ENCODE measurements around the gene ADAD1.

The ADAD1 gene
- total RNA-seq = 0 to 0.17 (median 0) reads per million in 3 donors

GRCh38 chr4:122378711-122379110 is at the start of gene ADAD1:
Gene ADAD1 (plus strand): TSS chr4:122379011. CDS start chr4:122380070, 1,059 bp downstream.
- H3K9me3 ChIP-seq (ENCODE audit: control insufficient read depth, low read length) = no peaks in the 10 kb centered on the region
- no peaks in the 10 kb centered on the region for H3K4me1 ChIP-seq (ENCODE audit: control insufficient read depth, insufficient read depth, low read length, poor library complexity, severe bottlenecking)
- H3K27ac ChIP-seq (ENCODE audit: insufficient read depth, low read length, poor library complexity, severe bottlenecking) = no peak within 1 kb of the TSS
- no peak within 1 kb of the TSS for H3K4me3 ChIP-seq (ENCODE audit: insufficient read depth, low read depth, low read length, poor library complexity, severe bottlenecking)
- H3K27me3 ChIP-seq (replicated peaks; ENCODE audit: control insufficient read depth, insufficient read depth, low read length, poor library complexity, severe bottlenecking) = no peaks in the 10 kb centered on the region
- DNase-seq = no peak
- no peaks in the 10 kb centered on the region for H3K36me3 ChIP-seq (ENCODE audit: control insufficient read depth, insufficient read depth, low read length)

- Histone ChIP-seq H3K27ac (ENCODE audit: insufficient read depth, low read length, poor library complexity, severe bottlenecking) (no peak overlapping the region), H3K36me3 (ENCODE audit: control insufficient read depth, insufficient read depth, low read length) (peaks cover 42% of the 10 kb centered on the region), H3K9me3 (ENCODE audit: control insufficient read depth, low read length) (no peaks in the 10 kb centered on the region), H3K27me3 (replicated peaks; ENCODE audit: control insufficient read depth, insufficient read depth, low read length, poor library complexity, severe bottlenecking) (no peaks in the 10 kb centered on the region), H3K4me3 (ENCODE audit: insufficient read depth, low read depth, low read length, poor library complexity, severe bottlenecking) (no peak overlapping the region), H3K4me1 (ENCODE audit: control insufficient read depth, insufficient read depth, low read length, poor library complexity, severe bottlenecking) (no peaks in the 10 kb centered on the region)
- no peak for DNase-seq
Measured at GRCh38 chr4:122329876-122330565, 48.8 kb upstream of the ADAD1 start.

- no peak overlapping the region for H3K27ac ChIP-seq (ENCODE audit: insufficient read depth, low read length, poor library complexity, severe bottlenecking)
- H3K4me1 ChIP-seq (ENCODE audit: control insufficient read depth, insufficient read depth, low read length, poor library complexity, severe bottlenecking) = no peaks in the 10 kb centered on the region
- no peaks in the 10 kb centered on the region for H3K9me3 ChIP-seq (ENCODE audit: control insufficient read depth, low read length)
- H3K4me3 ChIP-seq (ENCODE audit: insufficient read depth, low read depth, low read length, poor library complexity, severe bottlenecking) = no peak overlapping the region
- no peak for DNase-seq
- H3K36me3 ChIP-seq (ENCODE audit: control insufficient read depth, insufficient read depth, low read length) = peaks cover 47% of the 10 kb centered on the region
- no peaks in the 10 kb centered on the region for H3K27me3 ChIP-seq (replicated peaks; ENCODE audit: control insufficient read depth, insufficient read depth, low read length, poor library complexity, severe bottlenecking)
Measured at GRCh38 chr4:122331195-122331594, 47.6 kb upstream of the ADAD1 start.

GRCh38 chr4:122334828-122335227 is 44.0 kb upstream of the ADAD1 start:
- Histone ChIP-seq H3K4me3 (ENCODE audit: insufficient read depth, low read depth, low read length, poor library complexity, severe bottlenecking) (no peak overlapping the region), H3K9me3 (ENCODE audit: control insufficient read depth, low read length) (no peaks in the 10 kb centered on the region), H3K27me3 (replicated peaks; ENCODE audit: control insufficient read depth, insufficient read depth, low read length, poor library complexity, severe bottlenecking) (no peaks in the 10 kb centered on the region), H3K27ac (ENCODE audit: insufficient read depth, low read length, poor library complexity, severe bottlenecking) (no peak overlapping the region), H3K4me1 (ENCODE audit: control insufficient read depth, insufficient read depth, low read length, poor library complexity, severe bottlenecking) (no peaks in the 10 kb centered on the region), H3K36me3 (ENCODE audit: control insufficient read depth, insufficient read depth, low read length) (peaks cover 47% of the 10 kb centered on the region)
- DNase-seq = no peak

GRCh38 chr4:122341886-122342285 is 36.9 kb upstream of the ADAD1 start:
- Histone ChIP-seq H3K4me1 (ENCODE audit: control insufficient read depth, insufficient read depth, low read length, poor library complexity, severe bottlenecking) (no peaks in the 10 kb centered on the region), H3K36me3 (ENCODE audit: control insufficient read depth, insufficient read depth, low read length) (peaks cover 12% of the 10 kb centered on the region), H3K27ac (ENCODE audit: insufficient read depth, low read length, poor library complexity, severe bottlenecking) (no peak overlapping the region), H3K27me3 (replicated peaks; ENCODE audit: control insufficient read depth, insufficient read depth, low read length, poor library complexity, severe bottlenecking) (no peaks in the 10 kb centered on the region), H3K9me3 (ENCODE audit: control insufficient read depth, low read length) (no peaks in the 10 kb centered on the region), H3K4me3 (ENCODE audit: insufficient read depth, low read depth, low read length, poor library complexity, severe bottlenecking) (no peak overlapping the region)
- DNase-seq = no peak

DNA sequence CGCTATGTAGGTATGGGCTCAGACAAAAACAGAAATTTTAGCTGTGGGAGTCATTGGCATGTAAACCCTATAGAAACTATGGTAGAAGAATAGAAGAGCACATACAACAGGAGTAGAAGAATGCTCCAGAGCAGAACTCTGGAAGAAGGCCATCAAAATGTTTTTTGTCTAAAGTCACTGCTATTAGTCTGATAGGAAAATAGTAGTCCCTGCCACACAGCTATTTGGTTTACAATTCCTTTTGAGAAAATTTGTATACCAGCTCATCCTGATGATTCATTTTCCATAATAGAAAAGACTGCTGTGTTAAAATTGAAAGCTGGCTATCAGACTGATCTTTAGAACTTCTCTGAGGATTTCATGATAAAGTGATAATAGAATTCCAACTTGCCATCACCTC is 32.8 kb upstream of the ADAD1 start:
- Histone ChIP-seq H3K9me3 (ENCODE audit: control insufficient read depth, low read length) (no peaks in the 10 kb centered on the region), H3K4me1 (ENCODE audit: control insufficient read depth, insufficient read depth, low read length, poor library complexity, severe bottlenecking) (no peaks in the 10 kb centered on the region), H3K27ac (ENCODE audit: insufficient read depth, low read length, poor library complexity, severe bottlenecking) (no peak overlapping the region), H3K27me3 (replicated peaks; ENCODE audit: control insufficient read depth, insufficient read depth, low read length, poor library complexity, severe bottlenecking) (no peaks in the 10 kb centered on the region), H3K4me3 (ENCODE audit: insufficient read depth, low read depth, low read length, poor library complexity, severe bottlenecking) (no peak overlapping the region), H3K36me3 (ENCODE audit: control insufficient read depth, insufficient read depth, low read length) (peaks cover 39% of the 10 kb centered on the region)
- no peak for DNase-seq

DNA sequence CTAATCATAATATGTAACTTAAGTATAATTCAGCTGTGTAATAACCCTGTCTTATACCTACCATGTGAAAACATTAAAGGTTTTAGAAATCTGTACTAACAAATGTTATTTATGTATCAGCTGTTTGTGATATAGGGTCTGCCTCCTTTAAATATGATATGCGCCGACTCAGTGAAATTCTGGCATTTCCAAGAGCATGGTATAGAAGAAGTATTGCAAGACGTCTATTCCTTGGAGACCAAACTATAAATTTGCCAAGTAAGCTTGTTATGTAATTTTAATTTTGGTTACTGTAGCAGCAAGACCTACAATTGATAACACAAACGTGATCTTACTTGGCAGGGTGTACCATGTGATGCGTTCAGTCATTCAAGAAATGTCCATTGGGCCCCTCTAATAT is 32.3 kb upstream of the ADAD1 start:
- no peak overlapping the region for H3K4me3 ChIP-seq (ENCODE audit: insufficient read depth, low read depth, low read length, poor library complexity, severe bottlenecking)
- no peaks in the 10 kb centered on the region for H3K9me3 ChIP-seq (ENCODE audit: control insufficient read depth, low read length)
- DNase-seq = no peak
- peaks cover 39% of the 10 kb centered on the region for H3K36me3 ChIP-seq (ENCODE audit: control insufficient read depth, insufficient read depth, low read length)
- no peaks in the 10 kb centered on the region for H3K4me1 ChIP-seq (ENCODE audit: control insufficient read depth, insufficient read depth, low read length, poor library complexity, severe bottlenecking)
- no peak overlapping the region for H3K27ac ChIP-seq (ENCODE audit: insufficient read depth, low read length, poor library complexity, severe bottlenecking)
- H3K27me3 ChIP-seq (replicated peaks; ENCODE audit: control insufficient read depth, insufficient read depth, low read length, poor library complexity, severe bottlenecking) = no peaks in the 10 kb centered on the region

GRCh38 chr4:122356317-122356808 is 22.4 kb upstream of the ADAD1 start:
- H3K4me1 ChIP-seq (ENCODE audit: control insufficient read depth, insufficient read depth, low read length, poor library complexity, severe bottlenecking) = no peaks in the 10 kb centered on the region
- no peak overlapping the region for H3K4me3 ChIP-seq (ENCODE audit: insufficient read depth, low read depth, low read length, poor library complexity, severe bottlenecking)
- no peak overlapping the region for H3K27ac ChIP-seq (ENCODE audit: insufficient read depth, low read length, poor library complexity, severe bottlenecking)
- H3K27me3 ChIP-seq (replicated peaks; ENCODE audit: control insufficient read depth, insufficient read depth, low read length, poor library complexity, severe bottlenecking) = no peaks in the 10 kb centered on the region
- DNase-seq = no peak
- no peaks in the 10 kb centered on the region for H3K9me3 ChIP-seq (ENCODE audit: control insufficient read depth, low read length)
- H3K36me3 ChIP-seq (ENCODE audit: control insufficient read depth, insufficient read depth, low read length) = peaks cover 25% of the 10 kb centered on the region

DNA sequence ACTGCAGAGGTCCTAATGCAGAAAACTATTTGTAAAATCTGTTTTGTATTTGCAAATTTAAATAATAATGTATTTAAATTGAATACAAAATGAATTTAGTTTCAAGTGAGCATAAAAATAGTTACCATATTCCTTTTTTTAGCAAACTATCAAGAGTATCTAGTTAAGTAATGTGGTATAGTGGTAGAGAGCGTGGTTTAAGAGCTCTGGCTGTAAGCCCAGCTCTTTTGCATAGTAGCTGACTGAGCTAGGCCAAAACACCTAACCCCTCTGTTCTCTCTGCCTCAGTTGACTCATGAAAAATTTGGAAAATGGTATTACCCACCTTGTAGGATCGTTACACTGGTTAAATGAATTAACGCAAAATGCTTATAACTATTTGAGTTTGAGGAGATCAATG is 18.1 kb upstream of the ADAD1 start:
- H3K4me1 ChIP-seq (ENCODE audit: control insufficient read depth, insufficient read depth, low read length, poor library complexity, severe bottlenecking) = peaks cover 7% of the 10 kb centered on the region
- peaks cover 22% of the 10 kb centered on the region for H3K36me3 ChIP-seq (ENCODE audit: control insufficient read depth, insufficient read depth, low read length)
- H3K27me3 ChIP-seq (replicated peaks; ENCODE audit: control insufficient read depth, insufficient read depth, low read length, poor library complexity, severe bottlenecking) = no peaks in the 10 kb centered on the region
- DNase-seq = no peak
- H3K4me3 ChIP-seq (ENCODE audit: insufficient read depth, low read depth, low read length, poor library complexity, severe bottlenecking) = no peak overlapping the region
- no peak overlapping the region for H3K27ac ChIP-seq (ENCODE audit: insufficient read depth, low read length, poor library complexity, severe bottlenecking)
- H3K9me3 ChIP-seq (ENCODE audit: control insufficient read depth, low read length) = no peaks in the 10 kb centered on the region

DNA sequence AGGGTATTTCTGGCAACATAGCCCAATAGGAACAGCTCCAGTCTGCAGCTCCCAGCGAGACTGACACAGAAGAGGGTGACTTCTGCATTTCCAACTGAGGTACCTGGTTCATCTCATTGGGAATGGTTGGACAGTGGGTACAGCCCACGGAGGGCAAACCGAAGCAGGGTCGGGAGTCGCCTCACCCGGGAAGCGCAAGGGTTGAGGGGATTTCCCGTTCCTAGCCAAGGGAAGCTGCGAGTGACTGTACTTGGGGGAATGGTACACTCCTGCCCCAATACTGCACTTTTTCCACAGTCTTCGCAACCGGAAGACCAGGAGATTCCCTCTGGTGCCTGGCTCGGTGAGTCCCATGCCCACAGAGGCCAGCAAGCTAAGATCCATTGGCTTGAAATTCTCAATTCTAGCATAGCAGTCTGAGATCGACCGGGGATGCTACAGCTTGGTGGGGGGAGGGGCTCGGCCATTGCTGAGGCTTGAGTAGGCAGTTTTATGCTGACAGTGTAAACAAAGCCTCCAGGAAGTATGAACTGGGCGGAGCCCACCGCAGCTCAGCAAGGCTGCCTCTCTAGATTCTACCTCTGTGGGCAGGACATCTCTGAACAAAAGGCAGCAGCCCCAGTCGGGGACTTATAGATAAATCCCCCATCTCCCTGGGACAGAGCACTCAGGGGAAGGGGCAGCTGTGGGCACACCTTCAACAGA is 14.0 kb upstream of the ADAD1 start:
- H3K27ac ChIP-seq (ENCODE audit: insufficient read depth, low read length, poor library complexity, severe bottlenecking) = no peak overlapping the region
- DNase-seq = no peak

More for the DNA sequence above, 14.0 kb upstream of the ADAD1 start:
- H3K4me3 ChIP-seq (ENCODE audit: insufficient read depth, low read depth, low read length, poor library complexity, severe bottlenecking) = no peak overlapping the region
- H3K27me3 ChIP-seq (replicated peaks; ENCODE audit: control insufficient read depth, insufficient read depth, low read length, poor library complexity, severe bottlenecking) = no peaks in the 10 kb centered on the region
- no peaks in the 10 kb centered on the region for H3K9me3 ChIP-seq (ENCODE audit: control insufficient read depth, low read length)
- peaks cover 7% of the 10 kb centered on the region for H3K4me1 ChIP-seq (ENCODE audit: control insufficient read depth, insufficient read depth, low read length, poor library complexity, severe bottlenecking)
- peaks cover 17% of the 10 kb centered on the region for H3K36me3 ChIP-seq (ENCODE audit: control insufficient read depth, insufficient read depth, low read length)
